GM19372 (cell line): ENCODE measurements around the gene FSIP1.

Source experiments
- ATAC-seq: cut with Tn5 transposase; IDR thresholded peaks from one replicate; pipeline ENCODE4 v1.9.1; 2021; ENCODE audit warnings: mild to moderate bottlenecking, low read depth, moderate library complexity; ENCODE audit not compliant: unreplicated experiment

Gene FSIP1

DNA sequence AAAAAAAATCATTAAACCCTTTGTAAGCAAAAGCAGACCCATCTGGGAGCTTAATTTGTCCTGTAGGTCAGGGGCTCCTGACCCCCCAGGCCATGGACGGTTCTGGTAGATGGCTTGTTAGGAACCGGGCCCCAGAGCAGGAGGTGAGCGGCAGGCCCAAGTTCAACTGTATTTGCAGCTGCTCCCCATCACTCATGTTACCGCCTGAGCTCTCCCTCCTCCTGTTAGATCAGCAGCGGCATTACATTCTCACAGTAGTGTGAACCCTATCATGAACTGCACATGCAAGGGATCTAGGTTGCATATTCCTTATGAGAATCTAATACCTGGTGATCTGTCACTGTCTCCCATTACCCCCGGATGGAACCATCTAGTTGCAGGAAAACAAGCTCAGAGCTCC, 60.7 kb downstream of the FSIP1 start:
- no peak for ATAC-seq

DNA sequence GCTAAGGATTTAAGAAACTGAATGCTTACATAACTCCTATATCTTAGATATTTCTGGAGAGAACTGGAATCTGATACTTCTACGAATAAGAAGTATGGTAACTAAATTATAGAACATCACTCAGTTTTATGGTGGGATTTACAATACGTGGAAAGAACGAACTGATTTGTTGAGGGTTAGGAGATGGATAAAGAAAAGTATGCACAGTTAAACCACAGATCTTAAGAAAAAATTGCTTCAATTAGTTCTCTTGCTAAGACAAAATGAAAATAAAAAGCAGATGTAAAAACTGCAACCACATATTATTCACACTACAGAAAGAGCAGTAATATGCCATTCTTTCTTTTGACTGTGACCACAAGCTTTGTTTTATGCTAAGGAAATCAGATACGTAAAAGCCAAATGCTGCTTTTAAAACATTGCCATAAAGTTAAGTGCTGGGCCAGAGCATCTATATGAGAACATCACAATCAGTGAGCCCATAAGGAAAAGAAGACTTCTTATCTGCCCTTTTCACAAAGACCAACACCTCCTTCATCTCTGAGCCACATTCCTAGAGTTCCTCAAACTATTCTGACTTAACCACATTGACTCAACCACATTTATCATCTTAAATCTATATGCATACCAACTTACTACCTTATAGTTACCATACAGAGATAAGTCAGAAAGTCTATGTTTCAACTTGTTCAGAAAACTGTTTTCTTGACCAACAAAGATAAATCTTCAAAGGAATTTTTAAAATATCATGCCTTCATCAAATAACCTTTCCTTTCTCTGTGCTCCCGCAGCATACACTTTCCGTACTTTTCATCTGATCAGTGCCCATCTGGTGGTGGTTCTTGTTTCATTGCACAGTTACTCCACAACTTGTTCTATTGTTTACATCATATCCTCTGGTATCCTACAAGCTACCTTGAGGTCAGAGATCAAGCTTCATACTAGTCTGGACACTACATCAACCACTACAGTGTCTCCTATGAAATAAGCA, 61.7 kb downstream of the FSIP1 start:
- ATAC-seq = no peak

DNA sequence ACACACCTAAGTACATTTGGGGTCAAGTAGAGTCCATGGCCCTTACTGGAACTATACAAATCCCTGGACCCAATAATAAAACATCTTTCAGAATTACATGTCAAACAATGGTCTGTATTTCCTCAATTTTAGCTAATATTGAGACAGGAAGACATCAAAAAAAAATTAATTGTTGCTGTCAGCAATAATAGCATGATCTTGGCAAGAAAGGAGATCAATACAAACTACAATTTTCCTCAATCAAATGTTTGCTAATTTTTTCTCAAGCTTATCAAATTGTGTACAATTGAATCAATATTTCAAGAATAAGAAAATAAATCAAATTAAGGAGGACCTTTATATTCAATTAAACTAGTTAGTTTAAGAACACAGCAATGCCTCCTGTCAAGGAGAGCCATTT, 62.6 kb downstream of the FSIP1 start:
- no peak for ATAC-seq

DNA sequence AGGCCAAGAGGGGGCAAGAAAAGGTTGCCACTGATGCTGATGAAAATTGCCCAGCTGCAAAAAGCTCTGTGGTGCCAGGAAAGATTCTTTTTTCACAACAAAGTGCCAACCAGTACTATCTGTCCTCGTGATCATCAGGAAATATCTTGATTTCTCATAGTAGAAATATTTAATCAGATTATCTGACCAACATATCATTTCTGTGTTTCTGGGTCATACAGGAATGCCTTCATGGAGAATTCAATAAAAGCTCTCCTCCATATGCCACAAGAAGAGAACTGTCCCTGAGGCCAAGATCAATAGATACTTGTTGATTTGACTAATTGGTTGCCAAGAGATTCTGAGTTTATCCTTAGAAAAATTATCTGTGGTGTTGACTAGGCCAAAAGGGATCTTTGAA, 63.5 kb downstream of the FSIP1 start:
- no peak for ATAC-seq

DNA sequence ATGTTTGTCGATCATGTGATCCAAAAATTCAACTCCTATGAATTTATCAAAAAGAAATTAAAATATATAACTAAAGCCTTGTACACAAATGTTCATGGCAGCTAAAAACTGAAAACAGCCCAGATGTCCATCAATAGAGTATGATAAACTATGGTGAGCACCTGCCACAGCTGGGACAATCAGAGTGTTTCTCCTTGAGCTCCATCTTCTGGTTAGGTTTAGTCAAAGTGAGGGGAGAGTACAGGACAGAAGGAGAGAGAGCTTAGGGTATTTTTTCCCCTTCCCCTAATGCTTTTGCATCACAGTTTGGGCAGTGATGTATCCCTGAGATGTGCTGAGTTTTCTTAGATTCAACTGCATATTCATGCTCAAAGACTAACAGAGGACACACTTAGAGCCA, 65.5 kb downstream of the FSIP1 start:
- ATAC-seq = no peak

DNA sequence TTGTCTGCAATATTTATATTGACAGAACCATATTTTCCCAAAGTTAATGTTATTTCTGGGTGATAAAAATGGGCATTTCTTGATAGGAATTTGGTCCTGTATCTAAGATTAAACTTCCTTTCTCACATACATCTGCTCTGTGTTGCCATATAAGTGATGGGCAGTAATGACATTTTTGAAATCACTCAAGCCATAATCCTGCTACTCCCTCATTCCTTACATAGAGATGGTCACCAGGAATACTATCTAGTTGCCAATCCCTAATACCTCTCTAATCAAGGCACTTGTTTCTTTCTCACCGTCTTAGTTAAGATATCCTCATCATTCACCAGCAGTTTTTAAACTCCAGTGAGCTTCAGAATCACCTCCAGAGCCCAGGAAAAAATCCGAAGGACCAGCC, 68.4 kb downstream of the FSIP1 start:
- no peak for ATAC-seq

DNA sequence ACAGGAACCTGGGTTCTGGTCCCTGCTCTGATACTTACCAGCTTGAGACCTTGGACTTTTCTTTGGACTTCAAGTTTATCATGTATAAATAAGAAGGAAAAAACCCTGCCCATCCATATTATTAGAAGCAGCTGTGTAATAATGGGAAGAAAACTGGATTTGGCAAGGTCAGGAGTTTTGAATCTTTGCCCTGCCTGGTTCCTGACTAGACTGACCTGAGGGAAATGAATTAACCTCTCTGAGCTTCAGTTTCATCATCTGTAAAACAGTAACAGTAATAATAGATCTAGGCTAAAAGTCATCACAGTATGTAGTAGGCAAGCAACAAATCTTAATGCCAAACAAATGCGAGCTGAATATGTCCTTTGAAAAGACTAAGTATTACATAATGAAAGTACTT, 68.8 kb downstream of the FSIP1 start:
- no peak for ATAC-seq

DNA sequence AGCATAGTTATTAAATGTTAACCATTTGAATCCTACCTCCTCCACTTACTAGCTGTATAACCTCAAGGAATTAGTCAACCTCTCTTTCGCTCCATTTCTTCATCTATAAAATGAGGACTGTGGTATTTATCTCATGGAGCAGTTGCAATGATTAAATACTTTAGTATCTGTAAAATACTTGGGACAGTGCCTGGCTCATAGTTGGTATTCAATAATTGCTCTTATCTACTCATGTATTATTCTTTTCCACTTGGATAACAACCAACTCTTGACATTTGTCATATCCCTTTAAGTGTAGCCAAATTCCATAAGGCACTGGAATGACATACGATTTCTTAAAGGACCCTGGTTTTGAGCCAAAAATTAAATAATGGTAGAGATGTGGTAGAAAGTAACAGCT, 72.0 kb downstream of the FSIP1 start:
- no peak for ATAC-seq

DNA sequence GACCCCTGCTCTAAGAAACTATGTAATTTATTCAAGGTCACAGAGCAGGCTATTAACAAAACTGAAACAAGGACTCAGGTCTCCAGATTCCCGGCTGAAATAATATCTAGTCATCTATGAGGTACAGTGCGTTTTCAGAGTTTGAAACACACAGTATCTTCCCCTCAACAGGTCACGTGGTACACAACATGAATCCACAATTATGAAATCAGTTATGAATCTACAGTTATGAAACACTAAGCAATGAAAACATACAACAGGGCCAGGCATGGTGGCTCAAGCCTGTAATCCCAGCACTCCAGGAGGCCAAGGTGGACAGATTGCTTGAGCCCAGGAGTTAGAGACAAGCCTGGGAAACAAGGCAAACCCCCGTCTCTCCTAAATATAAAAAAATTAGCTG, 72.7 kb downstream of the FSIP1 start:
- no peak for ATAC-seq

DNA sequence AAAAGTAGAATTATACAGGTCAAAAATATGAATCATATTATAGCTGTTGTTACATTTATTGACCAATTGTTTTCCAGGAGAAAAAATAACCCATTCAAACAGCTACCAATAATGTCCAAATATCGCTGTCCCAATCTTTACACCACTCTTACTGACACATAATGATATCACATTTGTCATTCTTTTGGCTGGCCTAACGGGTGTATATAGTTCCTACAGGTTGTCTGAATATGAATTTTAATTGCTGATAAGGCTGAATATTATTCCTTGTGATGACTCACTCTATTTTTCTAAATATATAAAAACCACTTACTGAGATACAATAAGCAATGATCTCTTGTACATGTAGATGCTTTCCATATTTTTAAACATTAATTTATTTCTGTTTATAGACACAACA, 76.4 kb downstream of the FSIP1 start:
- ATAC-seq = no peak

DNA sequence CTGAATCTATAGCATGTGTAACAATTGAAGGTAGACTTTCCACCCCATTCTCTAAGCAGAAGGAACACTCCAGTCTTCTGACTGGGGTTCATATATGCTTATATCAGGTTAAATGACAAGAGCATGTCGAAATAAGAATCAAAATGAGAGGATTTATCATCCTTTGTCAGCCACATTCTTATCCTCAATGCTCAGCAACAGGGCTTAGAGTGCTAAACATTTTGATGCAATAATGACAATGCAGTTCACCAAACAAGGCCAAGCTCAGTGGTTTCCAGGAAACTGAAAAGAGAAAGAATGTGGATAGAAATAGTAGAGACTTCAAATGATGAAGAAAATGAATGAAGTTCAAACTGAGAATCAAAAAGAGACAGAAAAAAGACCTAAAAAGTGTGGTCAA, 78.0 kb downstream of the FSIP1 start:
- ATAC-seq = no peak

DNA sequence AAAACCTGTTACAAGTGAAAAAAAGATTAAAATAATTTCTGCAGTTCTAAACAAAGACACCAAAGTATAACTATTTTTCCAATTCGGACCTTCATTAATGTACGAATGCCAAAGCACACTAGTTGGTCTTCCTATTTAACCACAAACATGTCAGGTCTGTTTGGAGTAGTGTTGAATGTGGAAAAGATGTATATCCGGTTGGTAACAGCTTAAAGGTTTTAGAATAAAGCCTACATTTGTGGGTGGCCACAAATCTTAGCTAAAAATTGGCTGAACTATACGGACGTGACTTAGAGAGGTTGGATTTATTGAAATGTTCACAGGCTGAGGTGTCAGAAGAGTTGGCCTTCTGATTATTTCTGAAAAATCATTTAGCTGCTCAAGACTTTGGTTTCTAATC, 78.4 kb downstream of the FSIP1 start:
- no peak for ATAC-seq

DNA sequence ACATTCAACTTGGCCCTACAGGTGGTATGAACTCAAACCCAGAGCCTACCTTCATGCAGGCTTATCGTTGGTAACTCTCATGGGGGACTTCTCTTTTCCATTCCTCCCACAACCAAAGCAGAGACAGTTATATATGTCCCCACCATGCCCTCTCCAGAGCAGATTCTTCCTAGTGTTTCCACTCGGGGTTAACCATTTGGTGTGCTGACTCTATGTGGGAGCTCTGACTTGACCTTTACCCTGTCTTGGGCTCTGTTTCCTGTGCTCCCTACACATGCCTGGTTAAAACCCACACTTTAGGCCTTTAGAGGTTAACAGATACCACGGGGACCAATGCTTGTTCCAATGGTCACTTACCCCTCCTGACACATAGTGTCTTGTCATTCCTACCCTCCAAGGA, 80.7 kb downstream of the FSIP1 start:
- ATAC-seq = no peak

DNA sequence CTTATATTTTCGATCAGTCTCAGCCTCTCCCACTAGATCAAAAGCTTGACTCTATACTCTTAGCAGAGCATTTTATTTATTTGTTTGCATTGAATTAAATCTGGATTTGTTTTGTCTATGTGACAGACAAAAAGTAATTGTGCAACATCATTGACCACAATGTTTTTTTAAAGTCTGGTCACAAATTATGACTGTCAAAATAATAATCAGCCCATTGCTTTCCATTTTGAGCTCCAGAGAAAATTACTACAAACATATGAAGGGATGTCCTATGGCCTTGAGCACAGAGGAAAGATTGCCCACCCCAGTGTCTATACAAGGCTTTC, 82.3 kb downstream of the FSIP1 start:
- no peak for ATAC-seq

DNA sequence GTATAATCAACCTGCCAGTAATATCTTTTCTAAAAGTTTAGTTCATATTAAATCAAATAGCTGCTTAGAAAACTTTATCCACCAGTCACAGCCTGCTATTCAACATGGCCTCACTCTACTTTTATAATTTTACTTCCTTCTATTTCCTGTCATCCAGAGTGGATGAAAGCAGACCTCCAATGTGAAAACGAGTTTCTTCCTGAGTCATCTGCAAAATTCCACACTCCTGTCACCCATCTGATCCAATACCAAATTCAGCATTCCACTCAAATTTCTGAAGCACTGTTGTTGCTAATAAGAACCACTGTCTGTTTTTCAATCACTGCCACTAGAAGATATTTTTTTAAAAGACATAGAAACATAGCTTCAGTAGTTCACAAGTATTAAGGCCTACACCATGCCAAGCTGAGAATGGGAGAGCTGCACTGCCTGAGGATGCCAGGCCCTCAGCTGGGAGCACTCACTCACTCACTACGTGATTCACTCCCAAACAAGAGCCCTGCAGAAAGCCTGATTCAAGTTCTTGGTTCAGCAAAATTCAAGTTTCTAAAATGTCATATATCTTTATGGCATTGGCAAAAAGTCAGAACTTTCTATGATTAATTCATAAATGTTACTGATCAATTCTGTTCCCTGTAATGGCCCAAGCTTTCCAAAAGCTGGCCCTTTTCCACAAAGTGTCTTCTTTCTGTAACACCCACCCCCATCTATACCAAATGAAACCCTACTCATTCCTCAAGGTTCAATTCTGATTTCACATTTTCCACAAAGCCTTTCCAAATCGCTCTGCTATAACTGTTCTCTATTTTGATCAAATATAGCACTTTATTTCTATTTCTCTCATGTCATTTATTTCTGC, 82.9 kb downstream of the FSIP1 start:
- no peak for ATAC-seq

DNA sequence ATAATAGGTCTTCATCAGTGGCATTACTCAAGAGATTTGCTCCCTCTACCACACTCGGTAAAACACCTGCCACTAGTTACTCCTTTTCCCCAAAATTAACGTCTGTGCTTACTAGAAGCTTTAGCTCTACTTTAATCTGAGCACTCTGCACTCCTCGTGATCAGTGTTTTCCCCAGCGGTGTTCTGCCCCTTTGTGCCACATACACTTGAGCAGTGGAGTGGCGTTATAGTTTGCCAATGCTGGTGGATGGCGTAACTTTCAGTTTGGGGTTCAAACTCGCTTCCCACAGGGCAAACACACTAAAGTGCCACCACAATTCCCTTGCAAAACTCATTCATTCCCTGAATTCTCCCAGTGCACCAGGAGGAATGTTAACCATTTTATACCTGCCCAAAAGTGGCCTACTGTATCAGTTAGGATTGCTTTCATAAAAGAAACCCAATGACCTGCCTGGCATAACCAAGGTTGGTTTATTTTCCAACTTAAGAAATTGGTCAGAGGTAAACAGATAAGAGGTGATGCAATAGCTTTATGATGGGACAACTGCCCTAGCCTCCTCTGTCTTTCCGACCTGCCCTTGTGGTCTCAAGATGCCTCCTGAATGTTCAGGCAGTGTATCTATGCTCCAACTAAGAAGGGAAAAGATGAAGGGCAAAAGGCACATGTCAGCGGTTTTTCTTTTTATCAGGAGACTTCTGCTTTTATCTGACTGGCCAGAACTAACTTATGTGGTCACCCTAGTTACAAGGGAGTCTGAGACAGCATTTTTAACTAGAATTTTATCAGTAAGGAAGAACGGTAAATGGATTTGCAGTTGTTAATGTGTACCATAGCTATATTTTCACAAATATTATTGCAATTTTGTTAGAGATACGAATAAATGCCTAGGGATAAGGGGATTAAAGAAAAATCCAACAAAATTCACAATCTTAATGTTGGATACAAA, 83.9 kb downstream of the FSIP1 start:
- ATAC-seq = no peak

DNA sequence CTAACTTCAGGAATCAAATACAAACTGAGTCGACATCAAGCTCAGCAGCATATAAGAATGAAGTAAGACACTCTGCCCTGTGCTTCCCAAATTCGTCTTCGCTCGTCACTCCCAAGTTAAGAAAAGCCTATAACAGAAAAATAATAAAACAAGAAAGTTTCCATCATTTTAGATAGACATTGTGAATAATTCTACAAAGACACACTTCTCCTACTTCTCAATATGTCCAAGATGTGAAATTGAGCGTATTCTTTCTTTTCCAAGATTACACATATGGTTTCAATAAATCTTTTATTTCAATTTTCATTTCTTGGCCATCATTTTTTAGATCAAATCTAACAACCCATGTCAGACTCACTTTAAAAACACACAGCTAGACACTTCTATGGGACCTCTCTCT, 85.1 kb downstream of the FSIP1 start:
- ATAC-seq = no peak

DNA sequence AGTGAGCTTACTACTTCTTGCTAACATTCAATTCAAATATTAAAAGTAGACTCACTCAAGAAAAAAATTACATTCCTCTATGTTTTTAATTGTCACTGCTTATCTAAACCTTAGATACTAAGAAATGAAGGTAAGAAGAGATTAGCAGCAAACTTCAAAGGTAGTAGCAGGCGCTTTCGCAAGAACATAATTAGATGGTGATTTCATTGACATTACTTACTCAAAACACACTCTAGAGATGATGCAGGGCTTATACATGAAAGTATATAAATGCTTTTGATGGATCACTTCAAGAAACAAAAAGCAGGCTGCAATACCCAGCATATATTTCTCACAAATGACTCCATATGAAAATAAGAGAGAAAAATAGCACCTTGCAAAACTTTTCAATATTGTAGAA, 86.8 kb downstream of the FSIP1 start:
- no peak for ATAC-seq

DNA sequence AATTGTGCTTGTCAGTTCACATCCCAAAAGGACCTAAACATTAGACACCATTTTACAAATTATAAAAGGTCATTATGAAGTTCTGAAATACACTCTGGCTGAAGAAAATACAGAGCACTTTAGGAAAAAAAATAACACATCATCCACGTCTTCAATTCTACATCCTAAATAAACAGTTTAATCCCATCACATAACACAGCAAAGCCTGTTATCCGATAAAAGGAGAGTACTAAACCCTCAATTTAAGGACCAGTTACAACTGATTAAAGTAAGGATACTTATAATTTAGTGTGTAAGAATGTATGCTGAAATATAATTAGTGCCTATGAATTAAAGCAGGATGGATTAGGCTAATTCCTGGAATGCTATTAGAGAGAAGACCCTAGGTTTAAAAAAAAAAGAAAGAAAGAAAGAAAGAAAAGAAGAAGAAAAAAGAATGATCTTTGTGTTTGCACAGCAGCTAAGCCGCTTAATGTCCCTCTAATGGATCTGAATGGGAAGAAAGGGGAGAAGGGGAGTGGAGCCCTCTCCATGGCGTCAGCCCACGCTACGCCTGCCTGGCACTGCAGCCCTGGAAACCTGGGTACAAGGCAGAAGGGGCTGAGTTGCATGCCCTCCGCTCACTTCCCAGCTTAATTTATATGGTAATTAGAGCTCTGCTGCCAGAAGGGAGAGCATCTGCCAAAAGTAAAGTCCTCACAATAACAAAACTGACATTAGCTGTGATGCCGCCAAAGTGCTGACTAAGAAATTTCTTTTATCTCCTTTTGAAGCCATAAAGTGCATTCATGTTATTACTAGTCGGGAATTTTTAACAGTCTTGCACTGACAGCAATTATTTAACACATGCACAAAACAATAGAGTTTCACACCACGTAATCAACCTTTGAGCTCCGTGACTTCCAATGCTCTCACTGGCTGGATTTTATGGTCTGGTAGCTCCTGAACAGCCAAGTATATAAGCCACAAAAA, 90.0 kb downstream of the FSIP1 start:
- no peak for ATAC-seq
